HepG2 (cell line): ENCODE results near the gene WFDC5. TPM values are rescaled to one million over a fixed set of nuclear protein-coding genes. Genes with fewer than 3 reads are reported as not detected.

Experiments
- ATAC-seq: fragments of 200-7000 bp; cut with Tn5 transposase; 3 replicates; pipeline ENCODE4 v1.9.1; 2020; ENCODE audit warnings: mild to moderate bottlenecking, moderate library complexity
- BruUV-seq: library from RNA; stranded (reverse); fragments of 400-500 nt; replicated peaks from 2 replicates; lab custom pipeline; 2021; lab: Mats Ljungman, UMichigan
- CTCF ChIA-PET: fragments of 300-600 bp; formaldehyde crosslinking; extraction: SDS; loops from one replicate; lab custom pipeline; 2021; ENCODE audit warnings: low total read pairs, inconsistent platforms, low intra/inter-chr PET ratio; lab: Yijun Ruan, JAX
- POLR2A ChIA-PET: fragments of 350-600 bp; sonication (Branson Sonifier 250); formaldehyde crosslinking; loops from one replicate; lab custom pipeline; 2020; ENCODE audit warnings: antibody characterized with exemption, inconsistent platforms; lab: Yijun Ruan, JAX
- DNase-seq: peaks from one replicate; pipeline ENCODE4 v3.0.0-alpha.2; 2015; ENCODE audit warnings: low spot score
- FAIRE-seq: peaks from 3 replicates; lab custom pipeline; 2011; peaks lifted over from hg19 to GRCh38; lab: Jason Lieb, UNC
- H2AFZ ChIP-seq: one replicate; pipeline ENCODE4 v1.6.1; 2011; ENCODE audit warnings: low read length, inconsistent platforms
- H3K27ac ChIP-seq: fragments of 300-600 bp; 3 replicates; pipeline ENCODE4 v1.8.0; 2011; ENCODE audit warnings: mixed run types, mild to moderate bottlenecking, mixed read lengths, low read length, inconsistent platforms; ENCODE audit not compliant: insufficient read depth; ENCODE audit errors: extremely low read length
- H3K27me3 ChIP-seq, 2 experiments: fragments of 200-600 bp in 1 of 2; 2 replicates in 1 of 2; 3 replicates in 1 of 2; pipeline versions ENCODE4 v1.6.0 to v1.8.0; 2011; ENCODE audit warnings: low read length in 2 of 2, mild to moderate bottlenecking in 2 of 2, moderate library complexity in 2 of 2, inconsistent platforms in 1 of 2; ENCODE audit not compliant: insufficient read depth in 2 of 2, control insufficient read depth in 1 of 2
- H3K36me3 ChIP-seq, 2 experiments: fragments of 200-600 bp in 1 of 2; replicated peaks in 1 of 2; 2 replicates in 1 of 2; 3 replicates in 1 of 2; pipeline versions ENCODE4 v1.5.1 to v1.8.0; 2011; ENCODE audit warnings: low read length in 2 of 2, inconsistent platforms in 1 of 2; ENCODE audit not compliant: insufficient read depth in 2 of 2, control insufficient read depth in 1 of 2
- H3K4me1 ChIP-seq: 2 replicates; pipeline ENCODE4 v1.5.1; 2012; ENCODE audit warnings: low read length, inconsistent platforms; ENCODE audit not compliant: insufficient read depth
- H3K4me2 ChIP-seq: 2 replicates; pipeline ENCODE4 v1.6.0; 2011; ENCODE audit warnings: low read depth, low read length, inconsistent platforms
- H3K4me3 ChIP-seq, 3 experiments: fragments of 200-600 bp in 1 of 3; sonication (generic), shearing (Covaris generic) in 1 of 3; replicated peaks in 1 of 3; 2 replicates each; pipeline ENCODE4 v1.5.1; 2011 to 2016; ENCODE audit warnings: low read length in 3 of 3, inconsistent platforms in 2 of 3, low read depth in 2 of 3, mild to moderate bottlenecking in 2 of 3, control low read depth in 1 of 3, mixed read lengths in 1 of 3; ENCODE audit not compliant: insufficient read depth in 1 of 3
- H3K79me2 ChIP-seq: one replicate; pipeline ENCODE4 v1.6.1; 2011; ENCODE audit warnings: low read length, inconsistent platforms; ENCODE audit not compliant: insufficient read depth
- H3K9ac ChIP-seq: 2 replicates; pipeline ENCODE4 v1.6.0; 2011; ENCODE audit warnings: mild to moderate bottlenecking, low read depth, low read length, inconsistent platforms; ENCODE audit not compliant: insufficient read depth
- H3K9me3 ChIP-seq: 2 replicates; pipeline ENCODE4 v1.5.1; 2012; ENCODE audit warnings: mild to moderate bottlenecking, low read length
- H4K20me1 ChIP-seq: 2 replicates; pipeline ENCODE4 v1.6.0; 2011; ENCODE audit warnings: inconsistent platforms, mild to moderate bottlenecking, low read length, moderate library complexity; ENCODE audit not compliant: insufficient read depth
- IRF9 ChIP-seq: sonication (generic); formaldehyde crosslinking; IDR thresholded peaks from 2 replicates; pipeline ENCODE4 v1.8.0; 2022; ENCODE audit warnings: missing genetic modification reagents, mild to moderate bottlenecking, borderline replicate concordance
- MAX ChIP-seq: IDR thresholded peaks from 2 replicates; pipeline ENCODE4 v1.6.1; 2012; ENCODE audit warnings: inconsistent platforms
- STAT6 ChIP-seq: sonication (generic); formaldehyde crosslinking; IDR thresholded peaks from 2 replicates; pipeline ENCODE4 v1.4.0; 2020; ENCODE audit warnings: missing genetic modification reagents, mild to moderate bottlenecking, borderline replicate concordance
- ZNF615 ChIP-seq: sonication (generic); formaldehyde crosslinking; IDR thresholded peaks from 2 replicates; pipeline ENCODE4 v1.5.0; 2020; ENCODE audit warnings: mild to moderate bottlenecking, missing genetic modification reagents, borderline replicate concordance
- WGBS: methylation state at CpG from one replicate; pipeline ENCODE4 v1.1.6; 2017; ENCODE audit warnings: low lambda C conversion rate; 5-methylcytosine and 5-hydroxymethylcytosine counted together
- in situ Hi-C: cut with HindIII; loops from 2 replicates; pipeline ENCODE4 v1.10.0; 2017; ENCODE audit warnings: low pct_unique_long_range_greater_than_20kb; ENCODE audit not compliant: extremely low pct_ligation_motif_present
- intact Hi-C: fragments of 100-400 bp; cut with micrococcal nuclease; formaldehyde crosslinking; loops from one replicate; pipeline ENCODE4 v1.10.0; 2022; ENCODE audit not compliant: unreplicated experiment
- polyA plus RNA-seq, 8 experiments: library from polyadenylated mRNA; depleted of rRNA in 3 of 8; stranded (reverse) in 7 of 8; unstranded in 1 of 8; fragments of >200 nt; fragmentation: Illumina TruSeq in 4 of 8; extraction: Trizol in 4 of 8; gene quantifications; 2 replicates each; pipeline versions ENCODE4 v1.2.1 to v1.2.3, GENCODE V29; 2011 to 2016; ENCODE audit warnings: low read depth in 4 of 8, missing spikeins in 1 of 8, mixed read lengths in 1 of 8; ENCODE audit not compliant: insufficient read depth in 1 of 8
- total RNA-seq, 5 experiments: library from RNA; depleted of rRNA; stranded (reverse); fragments of >200 nt; fragmentation: Illumina TruSeq; extraction: Trizol; gene quantifications; 2 replicates each; pipeline ENCODE4 v1.2.3, GENCODE V29; 2016; ENCODE audit warnings: low read depth in 1 of 5

The WFDC5 gene
- total and polyA plus RNA-seq, 2 of the 13 experiments (the other 11 are each of a cell fraction or from before 2014, with no cell fraction given) = not detected

GRCh38 chr20:45138561-45139300 is 23.8 kb upstream of the WFDC5 start (continued):
- no peak for TF ChIP-seq IRF9
- no peak for TF ChIP-seq ZNF615 (CRISPR knock-in tag)
- no peak for TF ChIP-seq MAX

- no peak overlapping the region for H3K4me2 ChIP-seq
- no peak overlapping the region for H3K27ac ChIP-seq
- H3K9me3 ChIP-seq = no peaks in the 10 kb centered on the region
- FAIRE-seq (no peak), DNase-seq (no peak), ATAC-seq (no peak)
- H3K27me3 ChIP-seq = 0 out of 5 replicates have a peak, but pooled peaks cover 0 to 4% of the 10 kb centered on the region in 2 experiments
- H3K4me3 ChIP-seq = no peak overlapping the region
- no peak overlapping the region for H2AFZ ChIP-seq
- H3K4me1 ChIP-seq = peaks cover 8% of the 10 kb centered on the region
- CTCF ChIA-PET = no interaction called here
- POLR2A ChIA-PET = no interaction called here
- no peaks in the 10 kb centered on the region for H3K79me2 ChIP-seq
- no peaks in the 10 kb centered on the region for H4K20me1 ChIP-seq
- 3% methylated on average over 2 of the region's 2 CpGs for WGBS
- in situ Hi-C loops (no loop called here), intact Hi-C loops (loop anchor here (5.0 to 10.0 kb wide), 2 partner anchors 155 to 562 kb away; no protein-coding TSS in a partner anchor)
- H3K9ac ChIP-seq = no peak overlapping the region
- no peak for TF ChIP-seq STAT6 (CRISPR knock-in tag)
- H3K36me3 ChIP-seq = no peaks in the 10 kb centered on the region
- no TSS peak for BruUV-seq
Observed at GRCh38 chr20:45136911-45137310, 21.9 kb upstream of the WFDC5 start.
